Thyroid gland (tissue), 4 donors: ENCODE measurements around the gene GATA3. TPM values are rescaled to one million over a fixed set of nuclear protein-coding genes. Genes with fewer than 3 reads are reported as not detected.

ENCODE experiments used
- DNase-seq, 2 donors: peaks; one replicate each; pipeline ENCODE4 v3.0.0-alpha.2; 2019
- H3K27ac ChIP-seq, 3 donors: fragments of 200-600 bp; sonication (generic); 1 replicate in 2 of 3; 2 replicates in 1 of 3; pipeline ENCODE4 v1.5.1; 2016 to 2019; ENCODE audit warnings: mild to moderate bottlenecking in 1 of 3, moderate library complexity in 1 of 3
- H3K27me3 ChIP-seq: fragments of 200-600 bp; sonication (generic); one replicate; pipeline ENCODE4 v1.5.1; 2019
- H3K36me3 ChIP-seq, 2 donors: fragments of 200-600 bp; sonication (generic); one replicate each; pipeline ENCODE4 v1.5.1; 2016 to 2019
- H3K4me1 ChIP-seq, 2 donors: fragments of 200-600 bp; sonication (generic); one replicate each; pipeline ENCODE4 v1.5.1; 2017 to 2019
- H3K4me3 ChIP-seq, 3 donors: fragments of 200-600 bp; sonication (generic); replicated peaks in 1 of 3; 1 replicate in 2 of 3; 2 replicates in 1 of 3; pipeline ENCODE4 v1.5.1; 2016; ENCODE audit warnings: mild to moderate bottlenecking in 1 of 3
- H3K9me3 ChIP-seq: fragments of 200-600 bp; sonication (generic); one replicate; pipeline ENCODE4 v1.5.1; 2017
- POLR2A ChIP-seq, 2 donors: fragments of 450-650 bp; IDR thresholded peaks; one replicate each; pipeline ENCODE4 v1.6.1; 2017; ENCODE audit warnings: antibody characterized with exemption in 2 of 2, mild to moderate bottlenecking in 2 of 2, moderate library complexity in 1 of 2
- WGBS, 2 donors: methylation state at CpG; one replicate each; pipeline ENCODE4 v1.1.5; 2017; 5-methylcytosine and 5-hydroxymethylcytosine counted together
- intact Hi-C: fragments of 100-400 bp; cut with DNase I; formaldehyde crosslinking; loops from one replicate; pipeline ENCODE4 v1.15.1; 2023
- total RNA-seq, 4 donors: library from RNA; depleted of rRNA; stranded (reverse); fragments of >200 nt; gene quantifications; one replicate each; pipeline ENCODE4 v1.2.3, GENCODE V29; 2016
- TF ChIP-seq, protein P1 (sequence below), 6 experiments: fragments of 200-600 bp in 3 of 6; fragments of 450-650 bp in 3 of 6; sonication (generic) in 3 of 6; IDR thresholded peaks; one replicate each; pipeline ENCODE4 v1.5.1; 2016 to 2019; ENCODE audit warnings: antibody characterized with exemption in 6 of 6, mild to moderate bottlenecking in 2 of 6, inconsistent platforms in 1 of 6, moderate library complexity in 1 of 6

Gene GATA3
- total RNA-seq, 4 donors from 2014 or later, result 1.1 to 3.8 (median 1.9) TPM

DNA sequence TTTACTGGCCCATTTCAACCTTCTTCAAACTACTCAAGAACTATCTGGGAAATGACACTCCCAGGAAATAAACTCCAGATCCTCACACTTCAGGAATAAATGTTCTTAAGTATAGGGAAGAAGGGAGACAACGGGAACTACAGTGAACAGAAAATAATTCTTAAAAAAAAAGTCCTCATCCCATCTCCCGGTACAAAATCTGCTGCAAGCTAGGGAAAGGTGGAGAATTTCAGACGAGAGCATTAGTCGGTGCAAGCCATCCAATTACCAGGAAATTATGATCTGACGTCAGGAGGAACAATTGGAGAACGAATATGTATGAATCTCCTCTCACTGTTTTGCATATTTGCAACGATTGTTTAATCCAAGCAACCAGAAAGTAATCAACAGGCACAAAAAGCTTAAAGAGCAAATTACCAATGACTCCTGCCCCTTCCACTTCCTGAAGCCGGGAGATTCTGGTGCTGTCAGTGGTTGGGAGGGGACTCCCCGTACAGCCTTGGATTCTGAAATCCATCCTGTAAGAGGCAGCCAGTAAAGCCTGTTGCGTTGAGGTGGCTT lies 15.1 kb upstream of the GATA3 start:
- intact Hi-C loops, result no loop called here
- 7 to 10% methylated on average over 10 of the region's 10 CpGs for WGBS, 2 donors
- TF ChIP-seq, protein P1, sequence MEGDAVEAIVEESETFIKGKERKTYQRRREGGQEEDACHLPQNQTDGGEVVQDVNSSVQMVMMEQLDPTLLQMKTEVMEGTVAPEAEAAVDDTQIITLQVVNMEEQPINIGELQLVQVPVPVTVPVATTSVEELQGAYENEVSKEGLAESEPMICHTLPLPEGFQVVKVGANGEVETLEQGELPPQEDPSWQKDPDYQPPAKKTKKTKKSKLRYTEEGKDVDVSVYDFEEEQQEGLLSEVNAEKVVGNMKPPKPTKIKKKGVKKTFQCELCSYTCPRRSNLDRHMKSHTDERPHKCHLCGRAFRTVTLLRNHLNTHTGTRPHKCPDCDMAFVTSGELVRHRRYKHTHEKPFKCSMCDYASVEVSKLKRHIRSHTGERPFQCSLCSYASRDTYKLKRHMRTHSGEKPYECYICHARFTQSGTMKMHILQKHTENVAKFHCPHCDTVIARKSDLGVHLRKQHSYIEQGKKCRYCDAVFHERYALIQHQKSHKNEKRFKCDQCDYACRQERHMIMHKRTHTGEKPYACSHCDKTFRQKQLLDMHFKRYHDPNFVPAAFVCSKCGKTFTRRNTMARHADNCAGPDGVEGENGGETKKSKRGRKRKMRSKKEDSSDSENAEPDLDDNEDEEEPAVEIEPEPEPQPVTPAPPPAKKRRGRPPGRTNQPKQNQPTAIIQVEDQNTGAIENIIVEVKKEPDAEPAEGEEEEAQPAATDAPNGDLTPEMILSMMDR (IDR thresholded peaks at IDR 0.05), result no peak
- no peak for TF ChIP-seq POLR2A (IDR thresholded peaks at IDR 0.05)
- peaks cover 86% of the 10 kb centered on the region for H3K27me3 ChIP-seq
- H3K27ac ChIP-seq, result no peak overlapping the region
- no peaks in the 10 kb centered on the region for H3K36me3 ChIP-seq
- no peak overlapping the region for H3K4me3 ChIP-seq
- H3K9me3 ChIP-seq, result no peaks in the 10 kb centered on the region
- peaks cover 7 to 43% of the 10 kb centered on the region in 2 donors for H3K4me1 ChIP-seq
- no peak for DNase-seq

DNA sequence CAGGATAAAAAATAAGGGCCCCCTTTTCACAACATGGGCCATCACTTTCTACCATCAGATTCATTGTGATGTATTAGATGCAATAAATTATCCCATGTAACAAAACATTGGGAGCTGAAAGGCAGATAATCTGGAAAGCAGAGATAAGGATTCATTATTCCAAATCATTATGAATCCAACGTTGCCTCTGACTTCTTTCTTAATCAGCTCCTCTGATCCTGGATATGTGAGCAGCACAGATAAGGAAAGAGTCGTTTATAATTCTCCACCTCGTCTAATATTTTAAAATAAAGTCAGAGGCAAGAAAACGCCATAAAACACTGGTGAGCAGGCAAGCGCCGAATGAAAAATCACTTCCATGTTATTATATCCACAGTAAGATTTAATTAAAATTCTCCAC lies 13.8 kb upstream of the GATA3 start:
- H3K36me3 ChIP-seq, result no peaks in the 10 kb centered on the region
- DNase-seq, result no peak
- H3K27me3 ChIP-seq, result peaks cover 90% of the 10 kb centered on the region
- no peak for TF ChIP-seq POLR2A (IDR thresholded peaks at IDR 0.05)
- TF ChIP-seq, protein P1 (IDR thresholded peaks at IDR 0.05), result no peak
- peaks cover 5 to 45% of the 10 kb centered on the region in 2 donors for H3K4me1 ChIP-seq
- H3K9me3 ChIP-seq, result no peaks in the 10 kb centered on the region
- H3K27ac ChIP-seq, result no peak overlapping the region
- 15 to 19% methylated on average over 6 of the region's 6 CpGs for WGBS, 2 donors
- intact Hi-C loops, result no loop called here
- H3K4me3 ChIP-seq, result no peak overlapping the region

DNA sequence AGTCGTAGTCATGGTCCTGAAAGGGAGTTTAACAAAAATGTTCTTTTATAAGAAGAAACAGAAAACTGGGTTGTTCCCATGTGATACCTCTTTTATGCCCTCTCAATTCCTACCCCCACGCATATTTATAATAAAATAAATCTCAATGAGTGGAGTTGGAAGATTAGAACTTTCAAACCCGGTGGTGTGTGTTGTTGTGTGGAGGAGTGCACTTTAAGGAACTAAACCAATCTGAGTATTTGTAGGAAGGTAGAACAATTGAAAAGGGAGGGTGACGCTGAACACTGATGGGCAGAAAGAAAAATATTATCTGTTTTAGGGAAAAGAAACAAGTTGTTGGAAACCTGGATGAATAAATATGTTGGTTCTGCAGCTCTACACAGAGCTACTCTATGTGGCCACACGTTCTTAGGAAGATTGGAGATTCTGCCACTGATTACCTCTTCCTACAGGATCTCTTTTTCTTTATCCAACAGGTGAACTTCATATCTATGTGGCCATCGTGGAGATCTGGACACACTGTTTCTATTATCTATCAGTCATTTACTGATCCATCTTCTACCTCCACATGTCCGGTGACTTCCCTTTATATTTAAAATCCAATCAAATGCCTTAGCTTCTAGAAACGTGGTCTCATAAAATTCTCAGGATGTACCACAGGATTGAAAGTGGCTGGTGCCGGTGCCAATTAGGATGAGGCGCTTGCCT lies 13.1 kb upstream of the GATA3 start:
- H3K27me3 ChIP-seq, result peaks cover 86% of the 10 kb centered on the region
- WGBS, 2 donors, result 12 to 13% methylated on average over 10 of the region's 10 CpGs

DNA sequence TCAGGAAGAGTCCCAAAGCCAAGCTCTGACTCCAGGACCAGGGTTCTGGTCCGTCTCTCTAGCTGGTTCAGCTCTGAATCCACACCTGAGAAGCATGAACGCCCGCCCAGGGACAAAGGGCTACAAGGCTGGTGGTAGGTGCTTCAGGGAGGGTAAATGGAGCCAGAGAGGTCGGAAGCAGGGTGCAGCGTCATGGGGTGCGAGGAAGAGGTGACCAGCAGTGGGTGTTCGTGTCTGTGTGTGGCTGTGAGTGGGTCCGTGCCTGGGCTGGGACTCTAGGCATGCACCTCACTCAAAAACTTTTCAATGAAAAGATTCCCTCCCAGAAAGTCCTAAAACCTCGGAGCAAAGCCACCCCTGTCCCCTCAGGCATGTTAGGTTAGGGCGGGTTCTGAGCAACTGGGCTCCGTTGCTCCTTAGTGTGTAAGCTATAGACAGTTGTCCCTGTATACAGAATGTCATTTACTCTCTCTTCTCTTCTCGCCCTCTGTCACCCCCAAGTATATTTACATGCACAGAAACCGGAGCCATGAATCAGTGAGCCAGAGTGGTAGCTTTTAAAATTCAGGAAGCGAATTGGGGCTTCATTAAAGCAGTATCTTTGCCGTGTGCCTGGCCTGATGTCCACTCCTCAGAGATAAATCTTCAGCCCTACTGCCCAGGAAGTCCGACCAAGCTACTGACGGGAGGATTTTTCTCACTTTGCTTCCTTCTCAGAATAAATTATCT lies 12.3 kb upstream of the GATA3 start:
- H3K27ac ChIP-seq, result no peak overlapping the region
- no peaks in the 10 kb centered on the region for H3K9me3 ChIP-seq
- H3K4me3 ChIP-seq, result no peak overlapping the region
- no peak for DNase-seq
- no peaks in the 10 kb centered on the region for H3K36me3 ChIP-seq
- peaks cover 81% of the 10 kb centered on the region for H3K27me3 ChIP-seq
- H3K4me1 ChIP-seq, result peaks cover 5 to 40% of the 10 kb centered on the region in 2 donors
- WGBS, 2 donors, result 10% methylated on average over 17 of the region's 17 CpGs
- TF ChIP-seq POLR2A (IDR thresholded peaks at IDR 0.05), result no peak
- TF ChIP-seq, protein P1 (IDR thresholded peaks at IDR 0.05), result no peak
- intact Hi-C loops, result no loop called here

More for the DNA sequence above, 13.1 kb upstream of the GATA3 start:
- H3K9me3 ChIP-seq, result no peaks in the 10 kb centered on the region
- H3K36me3 ChIP-seq, result no peaks in the 10 kb centered on the region
- no peak for DNase-seq
- no peak overlapping the region for H3K27ac ChIP-seq
- intact Hi-C loops, result no loop called here
- no peak overlapping the region for H3K4me3 ChIP-seq
- H3K4me1 ChIP-seq, result peaks cover 5 to 43% of the 10 kb centered on the region in 2 donors
- TF ChIP-seq, protein P1 (IDR thresholded peaks at IDR 0.05), result no peak
- TF ChIP-seq POLR2A (IDR thresholded peaks at IDR 0.05), result no peak
